B cell (primary cell): ENCODE results near the gene RHOT2. TPM values are rescaled to one million over a fixed set of nuclear protein-coding genes. Genes with fewer than 3 reads are reported as not detected.

Experiments used
- ATAC-seq: fragments of 200-7000 bp; cut with Tn5 transposase; one replicate; pipeline ENCODE4 v1.10.0; 2021; ENCODE audit warnings: low read depth, mild to moderate bottlenecking, moderate number of reproducible peaks, moderate library complexity
- CTCF ChIA-PET: fragments of 350-600 bp; sonication (Branson Sonifier 250); formaldehyde crosslinking; loops from one replicate; lab custom pipeline; 2021; ENCODE audit warnings: antibody characterized with exemption, inconsistent platforms; lab: Charles Lee
- POLR2A ChIA-PET: fragments of 350-600 bp; sonication (Branson Sonifier 250); formaldehyde crosslinking; loops from one replicate; lab custom pipeline; 2021; ENCODE audit warnings: antibody characterized with exemption; lab: Charles Lee
- DNase-seq: peaks from one replicate; pipeline ENCODE4 v3.0.0; 2013
- H2AFZ ChIP-seq: 2 replicates; pipeline ENCODE4 v1.6.1; 2012; ENCODE audit warnings: mild to moderate bottlenecking, low read depth, low read length; ENCODE audit not compliant: insufficient read depth, poor library complexity, severe bottlenecking
- H3K27ac ChIP-seq, 2 donors: 1 replicate in 1 of 2; 2 replicates in 1 of 2; pipeline ENCODE4 v1.5.1; 2012 to 2013; ENCODE audit warnings: low read length in 2 of 2, mild to moderate bottlenecking in 2 of 2, moderate library complexity in 1 of 2
- H3K27me3 ChIP-seq, 4 experiments: fragments of 200-600 bp in 1 of 4; sonication (generic) in 1 of 4; replicated peaks in 1 of 4; 1 replicate in 2 of 4; 2 replicates in 2 of 4; pipeline versions ENCODE4 v1.6.1 to v1.7.0; 2013 to 2016; ENCODE audit warnings: low read length in 3 of 4, mild to moderate bottlenecking in 2 of 4, mixed read lengths in 1 of 4, moderate library complexity in 1 of 4; ENCODE audit not compliant: insufficient read depth in 4 of 4, control insufficient read depth in 3 of 4; ENCODE audit errors: control extremely low read depth in 1 of 4
- H3K36me3 ChIP-seq, 2 experiments: replicated peaks in 1 of 2; 1 replicate in 1 of 2; 2 replicates in 1 of 2; pipeline versions ENCODE4 v1.6.1 to v1.7.1; 2013; ENCODE audit warnings: low read length in 1 of 2; ENCODE audit not compliant: insufficient read depth in 2 of 2, control insufficient read depth in 1 of 2; ENCODE audit errors: control extremely low read depth in 1 of 2, extremely low read depth in 1 of 2
- H3K4me1 ChIP-seq, 2 donors: fragments of 200-600 bp in 1 of 2; sonication (generic) in 1 of 2; 1 replicate in 1 of 2; 2 replicates in 1 of 2; pipeline versions ENCODE4 v1.5.1 to v1.6.1; 2013 to 2017; ENCODE audit warnings: low read length in 2 of 2; ENCODE audit not compliant: control insufficient read depth in 2 of 2, insufficient read depth in 2 of 2
- H3K4me2 ChIP-seq: replicated peaks from 2 replicates; pipeline ENCODE3; 2012; ENCODE audit warnings: mild to moderate bottlenecking, low read depth, low read length; ENCODE audit not compliant: poor library complexity, severe bottlenecking
- H3K4me3 ChIP-seq, 5 experiments: fragments of 200-600 bp in 1 of 5; sonication (generic) in 1 of 5; 1 replicate in 3 of 5; 2 replicates in 2 of 5; pipeline versions ENCODE4 v1.5.1 to v1.7.0; 2011 to 2016; ENCODE audit warnings: low read length in 4 of 5, mild to moderate bottlenecking in 4 of 5, low read depth in 2 of 5, control low read depth in 1 of 5, moderate library complexity in 1 of 5; ENCODE audit not compliant: insufficient read depth in 1 of 5; ENCODE audit errors: control extremely low read depth in 1 of 5, extremely low read depth in 1 of 5
- H3K79me2 ChIP-seq: fragments of 200-600 bp; sonication (generic); one replicate; pipeline ENCODE4 v1.6.0; 2016; ENCODE audit warnings: low read length; ENCODE audit not compliant: control insufficient read depth, insufficient read depth
- H3K9ac ChIP-seq: fragments of 200-600 bp; sonication (generic); 2 replicates; pipeline ENCODE4 v1.6.1; 2017; ENCODE audit warnings: mild to moderate bottlenecking, low read length, moderate library complexity
- H3K9me3 ChIP-seq, 3 donors: one replicate each; pipeline versions ENCODE4 v1.6.1 to v1.7.1; 2013; ENCODE audit warnings: low read length in 2 of 3; ENCODE audit not compliant: control insufficient read depth in 2 of 3, insufficient read depth in 1 of 3; ENCODE audit errors: control extremely low read depth in 1 of 3
- H4K20me1 ChIP-seq: 2 replicates; pipeline ENCODE4 v1.6.0; 2012; ENCODE audit warnings: mild to moderate bottlenecking, low read length; ENCODE audit not compliant: insufficient read depth, control insufficient read depth, poor library complexity, severe bottlenecking
- H3K27ac Mint-ChIP-seq: one replicate; pipeline ENCODE4 v1.8.0; 2021; ENCODE audit warnings: mixed read lengths
- H3K27me3 Mint-ChIP-seq: one replicate; pipeline ENCODE4 v1.8.0; 2021; ENCODE audit warnings: mixed read lengths
- H3K4me1 Mint-ChIP-seq: one replicate; pipeline ENCODE4 v1.8.0; 2021; ENCODE audit warnings: mixed read lengths
- H3K4me3 Mint-ChIP-seq: one replicate; pipeline ENCODE4 v1.8.0; 2021; ENCODE audit warnings: mixed read lengths
- H3K9me3 Mint-ChIP-seq: one replicate; pipeline ENCODE4 v1.8.0; 2022; ENCODE audit warnings: mixed read lengths; ENCODE audit not compliant: insufficient read depth
- CTCF ChIP-seq: fragments of 200-600 bp; IDR thresholded peaks from one replicate; pipeline ENCODE4 v1.8.0; 2022; ENCODE audit warnings: antibody characterized with exemption, mild to moderate bottlenecking
- EZH2 ChIP-seq: IDR thresholded peaks from 2 replicates; pipeline ENCODE4 v1.6.1; 2012; ENCODE audit warnings: borderline replicate concordance, low read depth, mild to moderate bottlenecking, moderate library complexity, low read length; ENCODE audit not compliant: insufficient read depth, poor library complexity, severe bottlenecking
- WGBS: methylation state at CpG from one replicate; pipeline ENCODE4 v1.1.5; 2013; ENCODE audit warnings: missing lambda C conversion rate; ENCODE audit not compliant: insufficient coverage; 5-methylcytosine and 5-hydroxymethylcytosine counted together
- intact Hi-C: fragments of 100-400 bp; cut with micrococcal nuclease; formaldehyde crosslinking; loops from one replicate; pipeline ENCODE4 v1.10.0; 2022
- polyA plus RNA-seq: library from polyadenylated mRNA; depleted of rRNA; stranded (reverse); fragments of >200 nt; gene quantifications from 2 replicates; pipeline ENCODE4 v1.2.3, GENCODE V29; 2012
- total RNA-seq, 2 donors: library from RNA; stranded (reverse); fragments of 120-200 nt in 1 of 2; gene quantifications; 1 replicate in 1 of 2; 2 replicates in 1 of 2; pipeline versions ENCODE4 v1.2.3 to v1.2.4, GENCODE V29; 2013 to 2022

The RHOT2 gene
- total and polyA plus RNA-seq, 2 donors (not counting 1 experiment from before 2014, with no cell fraction given): 207 to 461 TPM

GRCh38 chr16:703406-703805, 35.5 kb downstream of the RHOT2 start:
- Histone ChIP-seq H3K4me1 (peaks cover 18 to 24% of the 10 kb centered on the region in 2 donors), H3K4me2 (no peak overlapping the region), H3K27me3 (peaks cover 0 to 84% (median 37%) of the 10 kb centered on the region in 4 experiments), H2AFZ (no peak overlapping the region), H3K36me3 (no peaks in the 10 kb centered on the region), H4K20me1 (no peaks in the 10 kb centered on the region), H3K79me2 (no peaks in the 10 kb centered on the region), H3K9me3 (peaks cover 0 to 40% (median 0%) of the 10 kb centered on the region in 3 donors), H3K9ac (no peak overlapping the region), H3K27ac (no peak overlapping the region), H3K4me3 (no peak overlapping the region)
- Mint-ChIP-seq H3K4me1 (no peaks in the 10 kb centered on the region), H3K27me3 (peaks cover 29% of the 10 kb centered on the region), H3K4me3 (no peak overlapping the region), H3K9me3 (no peaks in the 10 kb centered on the region), H3K27ac (no peak overlapping the region)
- intact Hi-C loops: no loop called here
- ATAC-seq (no peak), DNase-seq (no peak)
- 78% methylated on average over 12 of the region's 12 CpGs for WGBS
- CTCF ChIA-PET: no interaction called here
- POLR2A ChIA-PET: no interaction called here
- TF ChIP-seq CTCF: no peak
- TF ChIP-seq EZH2: no peak

GRCh38 chr16:704047-704446, 36.1 kb downstream of the RHOT2 start:
- Mint-ChIP-seq H3K27me3 (peaks cover 33% of the 10 kb centered on the region), H3K4me3 (no peak overlapping the region), H3K9me3 (no peaks in the 10 kb centered on the region), H3K27ac (no peak overlapping the region), H3K4me1 (no peaks in the 10 kb centered on the region)
- Histone ChIP-seq H4K20me1 (no peaks in the 10 kb centered on the region), H3K36me3 (no peaks in the 10 kb centered on the region), H3K4me1 (peaks cover 17 to 24% of the 10 kb centered on the region in 2 donors), H3K27me3 (peaks cover 0 to 88% (median 41%) of the 10 kb centered on the region in 4 experiments), H3K4me3 (no peak overlapping the region), H2AFZ (no peak overlapping the region), H3K27ac (no peak overlapping the region), H3K79me2 (no peaks in the 10 kb centered on the region), H3K4me2 (no peak overlapping the region), H3K9ac (no peak overlapping the region), H3K9me3 (peaks cover 0 to 39% (median 0%) of the 10 kb centered on the region in 3 donors)
- WGBS: 49% methylated on average over 6 of the region's 7 CpGs
- TF ChIP-seq EZH2: no peak
- TF ChIP-seq CTCF: no peak
- no peak for DNase-seq
- ChIA-PET POLR2A (no interaction called here), CTCF (no interaction called here)
- ATAC-seq: no peak
- intact Hi-C loops: no loop called here
